Rectal smooth muscle tissue (tissue), 1 donor: ENCODE measurements around the gene CSRNP2.

ENCODE experiments used
- H3K27ac ChIP-seq: one replicate; pipeline ENCODE4 v1.7.0; 2013; ENCODE audit warnings: low read depth, low read length, inconsistent platforms
- H3K27me3 ChIP-seq: one replicate; pipeline ENCODE4 v1.7.0; 2013; ENCODE audit warnings: low read length; ENCODE audit not compliant: control insufficient read depth, insufficient read depth
- H3K36me3 ChIP-seq: one replicate; pipeline ENCODE4 v1.7.0; 2013; ENCODE audit warnings: low read length; ENCODE audit not compliant: control insufficient read depth, insufficient read depth
- H3K4me1 ChIP-seq: one replicate; pipeline ENCODE4 v1.7.0; 2013; ENCODE audit warnings: low read length; ENCODE audit not compliant: control insufficient read depth, insufficient read depth
- H3K4me3 ChIP-seq: one replicate; pipeline ENCODE4 v1.7.0; 2013; ENCODE audit warnings: low read length
- H3K9ac ChIP-seq: one replicate; pipeline ENCODE4 v1.7.0; 2013; ENCODE audit warnings: low read length

Gene CSRNP2

GRCh38 chr12:51071663-51072062 is 11.7 kb downstream of the CSRNP2 start:
- Histone ChIP-seq H3K27ac (no peak overlapping the region), H3K9ac (no peak overlapping the region), H3K36me3 (peaks cover 17% of the 10 kb centered on the region), H3K4me1 (peaks cover 5% of the 10 kb centered on the region), H3K4me3 (no peak overlapping the region), H3K27me3 (no peaks in the 10 kb centered on the region)

GRCh38 chr12:51070004-51070403 is 13.4 kb downstream of the CSRNP2 start:
- no peaks in the 10 kb centered on the region for H3K27me3 ChIP-seq
- peaks cover 5% of the 10 kb centered on the region for H3K4me1 ChIP-seq
- no peak overlapping the region for H3K4me3 ChIP-seq
- no peak overlapping the region for H3K27ac ChIP-seq
- no peak overlapping the region for H3K9ac ChIP-seq
- H3K36me3 ChIP-seq: peaks cover 20% of the 10 kb centered on the region

- H3K27ac ChIP-seq: no peak overlapping the region
- H3K4me1 ChIP-seq: peaks cover 5% of the 10 kb centered on the region
- H3K36me3 ChIP-seq: peaks cover 35% of the 10 kb centered on the region
- H3K27me3 ChIP-seq: no peaks in the 10 kb centered on the region
- H3K9ac ChIP-seq: no peak overlapping the region
- H3K4me3 ChIP-seq: no peak overlapping the region
Observed at GRCh38 chr12:51067771-51068170, 15.6 kb downstream of the CSRNP2 start.

GRCh38 chr12:51067229-51067628 is 16.2 kb downstream of the CSRNP2 start:
- Histone ChIP-seq H3K36me3 (peaks cover 36% of the 10 kb centered on the region), H3K27ac (no peak overlapping the region), H3K27me3 (no peaks in the 10 kb centered on the region), H3K4me3 (no peak overlapping the region), H3K9ac (no peak overlapping the region), H3K4me1 (peaks cover 5% of the 10 kb centered on the region)

- H3K36me3 ChIP-seq: peaks cover 32% of the 10 kb centered on the region
- no peaks in the 10 kb centered on the region for H3K4me1 ChIP-seq
- no peaks in the 10 kb centered on the region for H3K27me3 ChIP-seq
- no peak overlapping the region for H3K4me3 ChIP-seq
- no peak overlapping the region for H3K9ac ChIP-seq
- H3K27ac ChIP-seq: no peak overlapping the region
Observed at GRCh38 chr12:51065530-51065929, 17.9 kb downstream of the CSRNP2 start.

GRCh38 chr12:51062631-51063397 is 20.6 kb downstream of the CSRNP2 start:
- Histone ChIP-seq H3K27ac (no peak overlapping the region), H3K27me3 (no peaks in the 10 kb centered on the region), H3K9ac (no peak overlapping the region), H3K36me3 (peaks cover 36% of the 10 kb centered on the region), H3K4me3 (no peak overlapping the region), H3K4me1 (no peaks in the 10 kb centered on the region)

GRCh38 chr12:51059086-51059485 is 24.3 kb downstream of the CSRNP2 start:
- H3K9ac ChIP-seq: no peak overlapping the region
- H3K27me3 ChIP-seq: no peaks in the 10 kb centered on the region
- peaks cover 36% of the 10 kb centered on the region for H3K36me3 ChIP-seq
- H3K4me3 ChIP-seq: no peak overlapping the region
- no peak overlapping the region for H3K27ac ChIP-seq
- no peaks in the 10 kb centered on the region for H3K4me1 ChIP-seq

GRCh38 chr12:51056242-51056641 is 27.2 kb downstream of the CSRNP2 start:
- Histone ChIP-seq H3K9ac (no peak overlapping the region), H3K27ac (no peak overlapping the region), H3K4me3 (no peak overlapping the region), H3K27me3 (no peaks in the 10 kb centered on the region), H3K4me1 (no peaks in the 10 kb centered on the region), H3K36me3 (peaks cover 23% of the 10 kb centered on the region)

GRCh38 chr12:51055060-51055459 is 28.3 kb downstream of the CSRNP2 start:
- H3K27me3 ChIP-seq: no peaks in the 10 kb centered on the region
- no peak overlapping the region for H3K4me3 ChIP-seq
- H3K9ac ChIP-seq: no peak overlapping the region
- H3K36me3 ChIP-seq: peaks cover 23% of the 10 kb centered on the region
- H3K27ac ChIP-seq: no peak overlapping the region
- H3K4me1 ChIP-seq: no peaks in the 10 kb centered on the region

- Histone ChIP-seq H3K27ac (no peak overlapping the region), H3K4me1 (peaks cover 7% of the 10 kb centered on the region), H3K27me3 (no peaks in the 10 kb centered on the region), H3K36me3 (peaks cover 12% of the 10 kb centered on the region), H3K4me3 (no peak overlapping the region), H3K9ac (no peak overlapping the region)
Observed at GRCh38 chr12:51051787-51052186, 31.6 kb downstream of the CSRNP2 start.

- Histone ChIP-seq H3K9ac (no peak overlapping the region), H3K4me1 (peaks cover 7% of the 10 kb centered on the region), H3K27me3 (no peaks in the 10 kb centered on the region), H3K36me3 (peaks cover 4% of the 10 kb centered on the region), H3K4me3 (peak overlapping the region; percentile 79), H3K27ac (no peak overlapping the region)
Observed at GRCh38 chr12:51049525-51049924, 33.9 kb downstream of the CSRNP2 start.

GRCh38 chr12:51048661-51049251 is 34.6 kb downstream of the CSRNP2 start:
- Histone ChIP-seq H3K4me3 (peak overlapping the region; percentile 79), H3K36me3 (no peaks in the 10 kb centered on the region), H3K27me3 (no peaks in the 10 kb centered on the region), H3K9ac (peak overlapping the region; percentile 81), H3K27ac (peak overlapping the region; percentile 82), H3K4me1 (peaks cover 7% of the 10 kb centered on the region)
